Activated gamma-delta T cell treated with Interleukin-2 at 50 U/mL for 16 hours (primary cell): ENCODE data around the gene OXSR1.
"Not testable (repeated sequence)": the region's sequence is repeated elsewhere in the genome, so short reads cannot be mapped to it uniquely, and the experiment has no call there.

ENCODE experiments used
- DNase-seq: peaks from one replicate; pipeline ENCODE4 v3.0.0-alpha.2; 2020

The OXSR1 gene

DNA sequence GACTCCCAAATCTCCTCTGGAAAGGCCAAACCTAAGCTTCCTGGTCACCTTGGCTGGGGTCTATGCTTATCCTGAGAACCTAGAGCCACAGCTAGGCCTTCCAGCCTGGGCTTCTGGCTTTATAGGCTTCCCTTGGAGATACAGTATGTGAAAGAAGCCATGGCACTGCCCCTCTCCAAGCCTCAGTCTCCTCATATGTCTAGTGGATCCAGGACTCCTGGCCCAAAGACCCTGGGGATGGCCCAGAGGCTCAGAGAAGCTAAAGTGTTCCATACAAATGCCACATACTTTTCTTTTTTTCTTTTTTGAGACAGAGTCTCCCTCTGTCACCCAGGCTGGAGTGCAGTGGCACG lies 37.1 kb upstream of the OXSR1 start:
- DNase-seq, result no peak

DNA sequence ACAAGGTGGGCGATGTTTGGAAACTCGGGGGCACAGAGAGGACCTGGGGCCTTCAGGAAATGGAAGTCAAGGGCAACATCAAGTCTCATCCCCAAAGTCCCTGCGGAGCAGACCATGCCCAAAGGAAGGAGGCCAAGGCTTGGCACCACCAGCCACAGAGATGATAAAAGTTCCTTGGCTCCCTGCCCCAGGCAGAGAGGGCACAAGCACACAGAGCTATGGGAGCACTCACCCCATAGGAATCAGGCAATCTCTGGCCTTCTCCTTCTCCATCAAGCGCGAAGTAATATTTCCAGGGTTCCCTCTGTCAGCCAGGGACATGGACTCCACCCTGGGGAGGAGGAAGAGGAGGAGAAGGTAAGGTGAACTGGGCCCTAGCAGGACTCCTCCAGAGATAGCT lies 36.3 kb upstream of the OXSR1 start:
- no peak for DNase-seq

DNA sequence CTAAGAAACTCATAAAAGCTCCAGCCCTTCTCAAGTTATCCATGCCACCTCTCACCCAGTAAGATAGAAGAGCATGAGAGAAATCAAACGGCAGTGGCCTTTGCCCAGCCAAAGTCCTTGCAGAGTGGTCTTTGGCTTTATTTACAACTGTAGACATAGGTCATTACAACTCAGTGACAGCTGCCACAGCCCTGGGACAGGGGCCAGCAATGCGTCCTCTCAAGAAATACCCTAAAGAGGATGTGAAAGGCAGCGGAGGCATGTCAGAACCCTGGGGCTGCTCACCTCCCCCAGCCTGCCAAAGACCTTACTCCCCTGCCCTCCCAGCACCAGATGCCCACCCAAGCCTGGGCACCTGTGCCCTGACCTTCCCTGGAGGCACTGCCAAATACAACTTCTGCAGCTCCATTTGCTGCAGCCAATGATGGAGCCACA lies 34.7 kb upstream of the OXSR1 start:
- no peak for DNase-seq

GRCh38 chr3:38131621-38132369 lies 33.5 kb upstream of the OXSR1 start:
- DNase-seq, result no peak

DNA sequence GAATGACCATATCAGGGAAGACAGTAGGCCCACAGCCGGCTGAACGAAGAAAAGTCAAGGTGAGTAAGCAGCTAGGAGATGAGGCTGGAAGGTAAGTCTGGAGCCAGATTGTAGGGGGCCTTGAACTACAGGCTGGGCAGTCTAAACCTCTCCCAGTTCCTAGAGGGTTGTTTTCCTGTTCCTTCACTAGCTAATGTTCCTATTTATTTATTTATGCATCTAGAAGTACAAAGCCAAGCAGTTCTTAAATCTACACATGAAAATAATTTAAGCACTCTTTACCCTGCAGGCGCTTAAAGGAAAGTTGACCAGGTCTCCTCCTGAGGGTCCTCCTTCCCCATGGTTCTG lies 32.2 kb upstream of the OXSR1 start:
- DNase-seq, result no peak

DNA sequence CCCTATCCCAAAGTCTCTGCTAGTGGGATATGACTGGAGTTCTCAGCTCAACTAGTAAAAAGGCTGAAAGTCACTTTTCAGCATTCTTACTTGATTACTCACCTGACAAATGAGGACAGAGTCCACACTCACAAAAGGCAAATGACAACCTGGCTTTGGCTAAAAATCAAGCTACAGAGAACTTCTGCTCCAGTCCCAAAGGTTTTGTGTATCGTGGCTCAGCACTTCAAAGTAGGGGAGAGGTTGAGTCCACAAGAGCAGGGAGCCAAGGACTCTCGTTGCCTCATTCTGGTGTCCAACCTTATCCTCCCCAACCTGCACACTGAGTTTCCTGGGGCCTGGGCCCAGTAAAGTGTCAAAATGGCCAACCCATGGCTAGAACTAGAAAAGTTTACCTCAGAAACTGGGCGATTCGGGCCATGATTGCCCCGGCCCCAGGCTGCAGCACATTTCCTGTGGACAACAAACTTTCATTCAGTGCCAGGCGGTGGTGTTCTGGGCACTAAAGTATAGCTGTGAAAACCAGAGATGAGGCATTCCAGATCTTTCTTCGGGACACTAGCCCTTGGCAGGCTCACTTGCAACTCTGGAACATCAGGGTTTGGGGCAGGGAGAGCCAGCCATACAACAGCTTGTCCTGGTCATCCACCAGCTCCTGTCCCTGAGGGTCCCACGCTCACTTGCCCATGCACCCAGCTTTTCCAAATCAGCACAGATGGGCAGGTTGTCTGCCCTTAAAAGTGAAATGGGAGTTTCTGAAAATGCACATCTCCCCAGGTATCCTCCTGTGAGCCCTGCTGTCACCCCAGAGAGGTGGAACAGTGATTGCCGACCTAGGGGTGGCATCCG lies 31.6 kb upstream of the OXSR1 start:
- no peak for DNase-seq

DNA sequence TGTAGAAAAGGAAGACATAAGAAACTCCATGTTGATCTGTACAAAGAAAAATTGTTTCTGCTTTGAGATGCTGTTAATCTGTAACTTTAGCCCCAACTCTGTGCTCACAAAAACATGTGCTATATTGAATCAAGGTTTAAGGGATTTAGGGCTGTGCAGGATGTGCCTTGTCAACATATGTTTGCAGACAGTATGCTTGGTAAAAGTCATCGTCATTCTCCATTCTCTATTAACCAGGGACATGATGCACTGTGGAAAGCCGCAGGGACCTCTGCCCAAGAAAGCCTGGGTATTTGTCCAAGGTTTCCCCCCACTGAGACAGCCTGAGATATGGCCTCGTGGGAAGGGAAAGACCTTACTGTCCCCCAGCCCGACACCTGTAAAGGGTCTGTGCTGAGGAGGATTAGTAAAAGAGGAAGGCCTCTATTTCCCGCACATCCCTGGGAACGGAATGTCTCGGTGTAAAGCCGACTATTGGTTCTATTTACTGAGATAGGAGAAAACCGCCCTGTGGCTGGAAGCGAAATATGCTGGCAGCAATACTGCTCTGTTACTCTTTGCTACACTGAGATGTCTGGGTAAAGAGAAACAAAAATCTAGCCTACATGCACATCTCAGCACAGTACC lies 30.7 kb upstream of the OXSR1 start:
- DNase-seq, result not testable (repeated sequence)

DNA sequence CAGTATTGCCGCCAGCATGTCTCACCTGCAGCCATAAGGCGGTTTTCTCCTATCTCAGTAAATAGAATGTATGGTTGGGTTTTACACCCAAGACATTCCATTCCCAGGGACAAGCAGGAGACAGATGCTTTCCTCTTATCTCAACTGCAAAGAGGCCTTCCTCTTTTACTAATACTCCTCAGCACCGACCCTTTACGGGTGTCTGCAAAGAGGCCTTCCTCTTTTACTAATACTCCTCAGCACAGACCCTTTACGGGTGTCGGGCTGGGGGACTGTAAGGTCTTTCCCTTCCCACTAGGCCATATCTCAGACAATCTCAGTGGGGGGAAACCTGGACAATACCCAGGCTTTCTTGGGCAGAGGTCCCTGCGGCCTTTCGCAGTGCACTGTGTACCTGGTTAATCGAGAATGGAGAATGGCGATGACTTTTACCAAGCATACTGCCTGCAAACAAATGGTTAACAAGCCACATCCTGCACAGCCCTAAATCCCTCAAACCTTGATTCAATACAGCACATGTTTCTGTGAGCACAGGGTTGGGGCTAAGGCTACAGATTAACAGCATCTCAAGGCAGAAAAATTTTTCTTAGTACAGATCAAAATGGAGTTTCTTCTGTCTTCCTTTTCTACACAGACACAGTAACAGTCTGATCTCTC lies 29.6 kb upstream of the OXSR1 start:
- DNase-seq, result not testable (repeated sequence)

DNA sequence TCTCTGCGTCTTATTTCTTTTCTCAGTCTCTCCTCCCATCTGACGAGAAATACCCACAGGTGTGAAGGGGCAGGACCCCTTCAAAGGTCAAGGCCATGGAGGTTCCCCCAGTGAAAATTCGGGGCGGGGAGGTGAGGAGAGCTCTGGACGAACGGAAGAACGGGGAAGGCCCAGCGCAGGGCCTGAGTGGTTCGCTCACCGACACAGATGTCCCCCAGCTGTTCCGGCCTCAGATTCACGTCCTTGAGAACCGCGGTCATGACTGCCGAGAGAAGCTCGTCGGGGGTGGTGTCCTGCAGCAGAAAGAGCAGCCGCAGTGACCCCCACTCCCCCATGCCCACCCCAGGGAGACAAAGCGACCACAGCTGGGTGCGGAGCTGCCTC lies 29.0 kb upstream of the OXSR1 start:
- no peak for DNase-seq

DNA sequence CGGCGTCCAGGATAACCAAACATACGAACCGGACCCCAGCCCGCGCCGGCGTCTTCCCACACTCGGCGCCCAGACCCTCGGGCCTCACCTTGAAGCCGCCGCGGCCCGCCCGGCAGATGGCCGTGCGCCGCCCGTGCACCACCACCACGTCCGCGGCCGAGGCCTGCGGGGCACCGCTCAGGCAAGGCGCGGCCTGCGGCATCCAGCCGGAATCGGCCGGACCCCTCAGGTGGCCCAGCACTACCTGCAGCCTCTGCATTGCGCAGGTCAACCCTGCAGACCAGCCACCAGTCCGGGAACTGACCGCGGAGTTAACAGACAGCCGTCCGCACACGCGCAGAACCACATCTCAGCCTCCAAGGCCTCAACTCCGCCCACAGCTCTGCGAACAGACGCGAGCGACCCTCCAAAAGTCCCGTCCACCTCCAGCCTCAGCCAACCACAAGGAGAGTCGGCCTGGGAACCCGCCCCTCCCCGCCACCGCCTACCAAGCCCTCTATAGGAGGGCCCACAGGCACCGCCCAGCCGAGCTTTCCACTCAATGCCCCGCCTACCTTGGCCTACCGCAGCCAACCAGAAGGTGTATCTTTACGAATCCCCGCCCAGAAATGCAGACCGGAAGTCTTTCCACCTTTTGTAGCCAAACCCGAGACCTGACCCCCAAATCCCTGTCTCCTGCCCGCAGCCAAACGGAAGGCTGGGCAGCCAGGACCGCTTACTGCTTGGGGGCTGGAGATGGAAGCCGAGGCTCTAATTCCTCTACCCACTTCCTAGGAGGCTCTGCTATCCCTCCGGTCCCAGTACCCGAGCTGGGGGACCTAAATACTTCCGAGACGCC lies 28.3 kb upstream of the OXSR1 start, which contains the start of gene ACAA1:
ACAA1 (minus strand) TSS at position 351 of the 838 bp plus-strand sequence; CDS start at position 259, 92 bp downstream.
- peak; percentile 98 for DNase-seq

GRCh38 chr3:38137615-38138348 lies 27.6 kb upstream of the OXSR1 start:
- no peak for DNase-seq

DNA sequence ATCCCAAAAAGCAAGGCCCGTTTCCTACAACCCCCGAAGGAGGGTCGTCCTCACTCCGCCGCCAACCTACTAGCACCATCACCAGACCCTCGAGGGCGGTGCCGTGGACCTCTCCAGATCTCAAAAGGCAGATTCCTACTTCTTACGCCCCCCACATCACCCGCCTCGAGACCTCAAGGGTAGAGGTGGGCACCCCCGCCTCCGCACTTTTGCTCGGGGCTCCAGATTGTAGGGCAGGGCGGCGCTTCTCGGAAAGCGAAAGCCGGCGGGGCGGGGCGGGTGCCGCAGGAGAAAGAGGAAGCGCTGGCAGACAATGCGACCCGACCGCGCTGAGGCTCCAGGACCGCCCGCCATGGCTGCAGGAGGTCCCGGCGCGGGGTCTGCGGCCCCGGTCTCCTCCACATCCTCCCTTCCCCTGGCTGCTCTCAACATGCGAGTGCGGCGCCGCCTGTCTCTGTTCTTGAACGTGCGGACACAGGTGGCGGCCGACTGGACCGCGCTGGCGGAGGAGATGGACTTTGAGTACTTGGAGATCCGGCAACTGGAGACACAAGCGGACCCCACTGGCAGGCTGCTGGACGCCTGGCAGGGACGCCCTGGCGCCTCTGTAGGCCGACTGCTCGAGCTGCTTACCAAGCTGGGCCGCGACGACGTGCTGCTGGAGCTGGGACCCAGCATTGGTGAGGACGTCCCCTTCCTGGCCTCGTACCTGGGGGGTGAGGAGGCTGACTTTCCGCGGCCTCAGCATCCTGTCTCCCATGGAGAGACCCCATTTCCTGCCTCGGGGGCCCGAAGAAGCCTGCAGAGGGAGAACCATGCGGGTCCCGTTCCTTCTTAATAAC lies 26.8 kb upstream of the OXSR1 start, which contains the start of gene MYD88:
MYD88 (plus strand) TSS at position 313 of the 842 bp plus-strand sequence; CDS start at position 353, 40 bp downstream.
- DNase-seq, result peak; percentile 85

- no peak for DNase-seq
These were observed 26.1 kb upstream of the OXSR1 start for GRCh38 chr3:38139191-38139590.

DNA sequence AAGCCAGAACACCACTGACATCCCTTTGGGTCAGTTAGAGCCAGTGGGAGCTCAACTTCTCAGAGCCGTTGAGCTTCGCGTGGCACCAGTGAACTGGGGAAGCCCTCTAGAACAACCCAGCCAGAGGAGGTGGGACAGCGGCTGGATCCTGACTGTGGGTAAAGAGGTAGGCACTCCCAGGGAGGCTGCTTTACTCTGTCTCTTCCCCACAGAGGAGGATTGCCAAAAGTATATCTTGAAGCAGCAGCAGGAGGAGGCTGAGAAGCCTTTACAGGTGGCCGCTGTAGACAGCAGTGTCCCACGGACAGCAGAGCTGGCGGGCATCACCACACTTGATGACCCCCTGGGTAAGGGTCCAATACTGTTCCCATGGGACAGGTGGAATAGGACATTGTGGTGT lies 25.7 kb upstream of the OXSR1 start:
- DNase-seq, result no peak

GRCh38 chr3:38140326-38141172 lies 24.8 kb upstream of the OXSR1 start:
- no peak for DNase-seq

DNA sequence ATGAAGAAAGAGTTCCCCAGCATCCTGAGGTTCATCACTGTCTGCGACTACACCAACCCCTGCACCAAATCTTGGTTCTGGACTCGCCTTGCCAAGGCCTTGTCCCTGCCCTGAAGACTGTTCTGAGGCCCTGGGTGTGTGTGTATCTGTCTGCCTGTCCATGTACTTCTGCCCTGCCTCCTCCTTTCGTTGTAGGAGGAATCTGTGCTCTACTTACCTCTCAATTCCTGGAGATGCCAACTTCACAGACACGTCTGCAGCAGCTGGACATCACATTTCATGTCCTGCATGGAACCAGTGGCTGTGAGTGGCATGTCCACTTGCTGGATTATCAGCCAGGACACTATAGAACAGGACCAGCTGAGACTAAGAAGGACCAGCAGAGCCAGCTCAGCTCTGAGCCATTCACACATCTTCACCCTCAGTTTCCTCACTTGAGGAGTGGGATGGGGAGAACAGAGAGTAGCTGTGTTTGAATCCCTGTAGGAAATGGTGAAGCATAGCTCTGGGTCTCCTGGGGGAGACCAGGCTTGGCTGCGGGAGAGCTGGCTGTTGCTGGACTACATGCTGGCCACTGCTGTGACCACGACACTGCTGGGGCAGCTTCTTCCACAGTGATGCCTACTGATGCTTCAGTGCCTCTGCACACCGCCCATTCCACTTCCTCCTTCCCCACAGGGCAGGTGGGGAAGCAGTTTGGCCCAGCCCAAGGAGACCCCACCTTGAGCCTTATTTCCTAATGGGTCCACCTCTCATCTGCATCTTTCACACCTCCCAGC lies 24.0 kb upstream of the OXSR1 start:
- DNase-seq, result no peak

DNA sequence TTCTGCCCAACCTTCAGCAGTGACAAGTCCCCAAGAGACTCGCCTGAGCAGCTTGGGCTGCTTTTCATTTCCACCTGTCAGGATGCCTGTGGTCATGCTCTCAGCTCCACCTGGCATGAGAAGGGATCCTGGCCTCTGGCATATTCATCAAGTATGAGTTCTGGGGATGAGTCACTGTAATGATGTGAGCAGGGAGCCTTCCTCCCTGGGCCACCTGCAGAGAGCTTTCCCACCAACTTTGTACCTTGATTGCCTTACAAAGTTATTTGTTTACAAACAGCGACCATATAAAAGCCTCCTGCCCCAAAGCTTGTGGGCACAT lies 23.4 kb upstream of the OXSR1 start:
- no peak for DNase-seq

DNA sequence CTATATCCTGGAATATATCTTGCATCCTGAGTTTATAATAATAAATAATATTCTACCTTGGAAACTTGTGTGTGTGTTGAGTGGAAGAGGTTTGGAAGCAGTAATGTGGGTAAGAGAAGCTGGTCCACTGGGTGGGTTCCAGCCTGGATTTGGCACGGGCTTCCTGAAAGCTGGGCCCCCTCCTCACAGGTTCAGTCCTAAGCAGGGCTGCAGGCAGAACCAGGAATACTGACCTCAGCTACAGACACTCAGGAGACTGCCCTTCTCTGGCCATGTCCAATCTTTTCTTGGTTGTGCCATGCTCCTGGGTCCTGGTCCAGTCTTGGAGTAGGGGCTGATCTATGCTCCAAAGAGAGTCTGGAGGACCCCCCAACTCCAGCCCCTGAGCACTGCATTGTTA lies 22.4 kb upstream of the OXSR1 start:
- DNase-seq, result no peak

DNA sequence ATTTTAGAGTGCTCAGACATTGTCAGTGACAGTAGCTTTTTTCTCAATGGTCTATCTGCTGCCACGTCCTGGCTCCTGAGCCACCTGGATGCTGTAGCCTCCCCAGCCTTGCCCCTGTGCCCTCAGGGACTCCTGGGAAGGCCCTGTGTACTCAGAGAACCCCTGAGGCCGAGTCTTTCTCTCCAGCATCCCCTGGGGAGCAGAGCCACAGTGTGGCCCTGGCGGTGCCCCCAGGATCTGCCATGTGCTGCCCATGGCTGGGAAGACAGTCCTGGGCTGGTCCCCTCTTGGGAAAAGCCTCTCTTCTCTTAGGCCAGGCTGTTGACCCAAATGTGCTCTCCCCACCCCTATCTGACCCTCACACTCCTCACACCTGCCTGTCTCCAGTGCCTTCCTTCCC lies 21.8 kb upstream of the OXSR1 start:
- no peak for DNase-seq
